Mononuclear cell (primary cell): Measurements from ENCODE around the gene TRDN. TPM values are rescaled to one million over a fixed set of nuclear protein-coding genes. Genes with fewer than 3 reads are reported as not detected.
"Not testable (repeated sequence)": the region's sequence is repeated elsewhere in the genome, so short reads cannot be mapped to it uniquely, and the experiment has no call there.

Source experiments
- H3K27me3 ChIP-seq: 2 replicates; pipeline ENCODE4 v1.6.0; 2011; ENCODE audit warnings: low read length, control low read depth; ENCODE audit not compliant: insufficient read depth
- H3K4me1 ChIP-seq: 2 replicates; pipeline ENCODE4 v1.5.1; 2011; ENCODE audit warnings: mild to moderate bottlenecking, low read length, control low read depth; ENCODE audit not compliant: insufficient read depth
- H3K4me3 ChIP-seq: 2 replicates; pipeline ENCODE4 v1.5.1; 2011; ENCODE audit warnings: mild to moderate bottlenecking, low read length, moderate library complexity
- H3K9me3 ChIP-seq: 2 replicates; pipeline ENCODE4 v1.5.1; 2011; ENCODE audit warnings: low read depth, mild to moderate bottlenecking, control low read depth, low read length
- total RNA-seq: library from RNA; depleted of rRNA; stranded (reverse); fragments of >200 nt; gene quantifications from one replicate; pipeline ENCODE4 v1.2.3, GENCODE V29; 2012

Gene TRDN
- total RNA-seq, 1 donor: not detected

DNA sequence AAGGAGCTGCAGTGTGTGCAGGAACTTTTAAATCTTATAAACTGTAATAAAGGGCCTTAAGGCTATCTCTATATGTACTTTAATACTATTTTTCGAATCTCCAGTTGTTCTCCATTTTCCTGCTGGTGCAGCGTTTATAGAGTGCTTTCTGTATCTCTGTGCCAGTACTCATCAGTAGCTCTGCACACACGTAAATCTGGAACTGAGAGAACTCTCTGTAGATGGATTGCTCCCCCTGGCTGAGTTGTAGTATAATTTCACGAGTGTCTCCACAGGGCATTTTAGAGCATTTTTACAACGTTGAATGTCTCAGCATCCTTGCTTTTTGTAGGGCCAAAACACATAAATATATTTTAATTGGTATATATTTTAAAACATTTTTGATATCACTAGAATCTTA, 256.5 kb downstream of the TRDN start:
- Histone ChIP-seq H3K9me3 (no peaks in the 10 kb centered on the region), H3K4me1 (no peaks in the 10 kb centered on the region), H3K27me3 (no peaks in the 10 kb centered on the region), H3K4me3 (no peak overlapping the region)

DNA sequence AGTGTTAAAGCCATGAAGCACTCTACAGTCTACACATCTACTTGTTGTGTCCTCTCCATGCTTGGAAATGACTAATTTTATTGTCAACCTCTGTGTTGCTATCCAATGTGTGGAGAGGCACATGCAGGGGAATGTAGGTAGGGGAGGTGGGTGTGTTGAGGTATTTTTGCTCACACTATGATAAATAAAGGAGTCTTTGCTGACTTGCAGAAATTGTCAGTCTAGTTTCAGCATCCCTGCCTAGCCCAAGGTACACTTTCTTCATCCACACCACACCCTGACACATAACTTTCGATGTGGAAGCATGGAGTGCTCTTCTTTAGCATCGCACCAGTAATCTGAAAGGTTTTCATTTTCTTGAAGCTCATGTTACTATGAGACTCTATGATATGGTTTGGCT, 264.0 kb downstream of the TRDN start:
- no peaks in the 10 kb centered on the region for H3K4me1 ChIP-seq
- no peaks in the 10 kb centered on the region for H3K9me3 ChIP-seq
- H3K4me3 ChIP-seq: no peak overlapping the region
- no peaks in the 10 kb centered on the region for H3K27me3 ChIP-seq

DNA sequence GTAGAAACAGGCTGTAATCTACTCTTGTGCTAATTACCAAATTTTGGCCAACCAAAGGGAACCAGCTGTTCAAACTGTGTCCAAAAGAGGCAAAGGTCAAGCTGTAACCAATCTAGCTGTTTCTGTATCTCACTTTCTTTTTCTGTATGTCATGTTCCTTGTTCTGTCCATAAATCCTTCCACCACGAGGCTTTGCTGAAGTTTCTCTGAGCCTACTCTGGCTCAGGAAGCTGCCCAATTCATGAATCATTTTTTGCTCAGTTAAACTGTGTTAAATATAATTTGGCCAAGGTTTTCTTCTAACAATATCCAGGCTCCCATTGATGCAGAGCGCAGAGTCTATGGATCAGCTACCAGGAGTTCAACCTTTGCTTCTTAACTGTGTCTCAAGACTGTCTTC, 272.8 kb downstream of the TRDN start:
- H3K9me3 ChIP-seq: no peaks in the 10 kb centered on the region
- no peaks in the 10 kb centered on the region for H3K4me1 ChIP-seq
- no peak overlapping the region for H3K4me3 ChIP-seq

GRCh38 chr6:123360359-123360758, 276.4 kb downstream of the TRDN start:
- Histone ChIP-seq H3K9me3 (no peaks in the 10 kb centered on the region), H3K27me3 (no peaks in the 10 kb centered on the region), H3K4me3 (no peak overlapping the region), H3K4me1 (no peaks in the 10 kb centered on the region)

More for the DNA sequence above, 272.8 kb downstream of the TRDN start:
- H3K27me3 ChIP-seq: no peaks in the 10 kb centered on the region

GRCh38 chr6:123352705-123353104, 284.0 kb downstream of the TRDN start:
- H3K4me1 ChIP-seq: no peaks in the 10 kb centered on the region
- H3K27me3 ChIP-seq: no peaks in the 10 kb centered on the region
- no peak overlapping the region for H3K4me3 ChIP-seq
- no peaks in the 10 kb centered on the region for H3K9me3 ChIP-seq

DNA sequence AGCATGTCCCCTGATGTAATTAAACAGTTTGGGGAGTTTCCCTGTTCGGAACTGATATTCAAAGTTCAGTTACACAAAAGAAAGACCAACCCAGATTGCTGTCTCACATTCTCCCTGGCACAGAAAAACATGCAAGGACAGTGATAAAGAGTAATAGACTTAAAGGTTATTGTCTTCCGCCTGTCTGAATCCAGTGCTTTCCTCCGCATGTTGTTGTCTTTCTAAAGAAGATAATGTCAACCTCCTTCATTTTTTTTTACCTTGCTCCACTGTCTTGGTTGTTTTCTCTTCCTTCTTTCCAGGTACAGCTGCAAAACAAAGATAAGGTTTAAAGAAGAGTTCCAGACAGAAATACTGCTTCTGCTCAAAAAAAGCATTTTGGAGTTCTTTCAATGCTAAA, 284.5 kb downstream of the TRDN start:
- Histone ChIP-seq H3K27me3 (no peaks in the 10 kb centered on the region), H3K4me3 (no peak overlapping the region), H3K4me1 (no peaks in the 10 kb centered on the region), H3K9me3 (no peaks in the 10 kb centered on the region)

GRCh38 chr6:123343836-123344235, 292.9 kb downstream of the TRDN start:
- Histone ChIP-seq H3K27me3 (no peaks in the 10 kb centered on the region), H3K9me3 (no peaks in the 10 kb centered on the region), H3K4me1 (no peaks in the 10 kb centered on the region), H3K4me3 (no peak overlapping the region)

- Histone ChIP-seq H3K4me1 (no peaks in the 10 kb centered on the region), H3K9me3 (no peaks in the 10 kb centered on the region), H3K27me3 (no peaks in the 10 kb centered on the region), H3K4me3 (no peak overlapping the region)
Measured at GRCh38 chr6:123338394-123338793, 298.4 kb downstream of the TRDN start.

- Histone ChIP-seq H3K4me3 (no peak overlapping the region), H3K9me3 (no peaks in the 10 kb centered on the region), H3K27me3 (no peaks in the 10 kb centered on the region), H3K4me1 (no peaks in the 10 kb centered on the region)
Measured at GRCh38 chr6:123333000-123333756, 303.6 kb downstream of the TRDN start.

- Histone ChIP-seq H3K9me3 (no peaks in the 10 kb centered on the region), H3K4me1 (no peaks in the 10 kb centered on the region), H3K4me3 (no peak overlapping the region), H3K27me3 (no peaks in the 10 kb centered on the region)
Measured at GRCh38 chr6:123332070-123332469, 304.7 kb downstream of the TRDN start.

DNA sequence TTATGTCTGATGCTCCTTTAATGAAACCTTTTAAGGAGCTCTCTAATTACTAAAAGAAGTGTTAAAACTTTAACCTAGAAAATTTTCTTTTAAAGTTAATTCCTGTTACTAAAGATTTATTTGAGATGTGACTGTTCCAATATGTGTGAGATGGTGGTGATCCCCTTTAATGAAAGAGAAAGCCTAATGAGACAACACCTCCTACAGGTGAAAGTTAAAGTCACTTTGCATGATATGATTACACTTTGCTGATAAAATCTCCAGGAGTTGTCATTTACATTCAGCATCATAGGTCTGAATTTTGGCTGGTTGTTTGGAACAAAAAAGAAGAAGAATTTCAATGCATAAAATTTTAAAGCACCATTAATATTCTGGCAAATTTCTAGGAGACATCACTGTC, 307.4 kb downstream of the TRDN start:
- Histone ChIP-seq H3K9me3 (no peaks in the 10 kb centered on the region), H3K4me1 (no peaks in the 10 kb centered on the region), H3K4me3 (no peak overlapping the region), H3K27me3 (no peaks in the 10 kb centered on the region)

DNA sequence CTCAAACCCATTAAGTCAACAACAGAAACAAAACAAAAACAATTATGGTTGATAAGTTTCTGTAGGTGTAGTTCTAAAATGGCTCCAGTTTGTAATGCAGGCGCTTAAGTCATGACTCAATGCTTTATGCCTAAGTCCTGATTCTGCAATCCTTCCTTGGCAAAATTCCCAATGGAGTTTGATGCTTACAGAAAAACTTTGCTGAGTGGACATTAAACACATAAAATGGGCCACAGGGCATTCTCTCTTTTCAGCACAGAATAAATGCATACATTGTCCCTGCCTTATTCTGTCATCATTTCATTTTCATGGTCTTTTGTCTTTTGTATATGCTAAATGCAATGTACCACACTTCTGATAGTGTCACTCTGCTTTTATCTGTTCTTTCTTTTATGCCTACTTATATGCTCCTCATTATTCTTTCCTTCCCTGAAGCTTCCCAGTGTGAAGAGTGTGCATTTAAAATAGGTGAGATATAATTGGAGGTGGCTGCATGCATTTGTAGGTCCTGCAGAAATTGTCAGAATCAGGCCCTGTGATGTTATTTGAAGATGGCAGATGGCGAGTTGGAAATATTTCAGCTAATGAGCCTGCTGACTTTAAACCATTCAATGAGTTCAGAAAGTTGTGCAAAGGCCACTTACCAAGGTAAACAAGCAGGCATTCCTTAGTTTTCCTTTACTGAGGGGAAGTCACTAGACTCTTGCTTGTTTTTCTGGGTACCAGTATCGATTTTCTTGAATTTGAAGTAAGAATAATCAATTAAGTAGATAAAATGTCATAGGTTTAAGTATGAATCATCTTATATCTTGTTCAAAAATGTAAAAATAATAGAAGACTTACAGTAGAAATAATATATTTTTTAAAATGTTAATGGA, 313.1 kb downstream of the TRDN start:
- Histone ChIP-seq H3K4me3 (no peak overlapping the region), H3K4me1 (no peaks in the 10 kb centered on the region), H3K9me3 (no peaks in the 10 kb centered on the region), H3K27me3 (no peaks in the 10 kb centered on the region)

GRCh38 chr6:123321020-123321419, 315.7 kb downstream of the TRDN start:
- no peaks in the 10 kb centered on the region for H3K27me3 ChIP-seq
- no peak overlapping the region for H3K4me3 ChIP-seq
- H3K9me3 ChIP-seq: no peaks in the 10 kb centered on the region
- H3K4me1 ChIP-seq: no peaks in the 10 kb centered on the region

DNA sequence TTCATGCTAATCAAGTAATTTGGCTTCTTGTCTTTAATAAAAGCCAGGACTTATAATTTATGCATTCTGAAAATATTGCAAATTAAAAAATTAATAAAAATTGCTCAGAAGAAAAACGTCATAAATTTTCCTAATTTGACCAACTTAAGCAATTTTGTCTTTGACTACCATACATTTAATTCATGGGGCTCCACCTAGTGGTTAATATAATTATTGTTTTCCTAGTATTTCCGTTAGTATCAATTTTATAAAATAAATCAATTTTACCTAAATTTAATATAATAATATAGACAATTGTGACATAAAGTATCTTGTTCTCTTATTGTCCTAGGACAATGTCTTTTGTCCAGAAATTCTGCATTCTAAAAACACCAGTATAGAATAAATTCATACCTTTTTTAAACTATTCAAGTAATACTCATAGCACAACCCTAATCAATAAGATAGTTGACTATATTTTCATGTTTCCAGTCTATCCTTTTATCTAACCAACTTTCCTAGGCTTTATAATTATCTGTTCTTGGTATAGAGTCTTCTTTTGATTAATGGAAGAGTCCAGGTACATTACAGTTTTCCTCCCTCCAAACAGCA, 319.9 kb downstream of the TRDN start:
- Histone ChIP-seq H3K4me1 (no peaks in the 10 kb centered on the region), H3K27me3 (no peaks in the 10 kb centered on the region), H3K4me3 (no peak overlapping the region), H3K9me3 (no peaks in the 10 kb centered on the region)

- H3K9me3 ChIP-seq, H3K4me3 ChIP-seq, H3K27me3 ChIP-seq, H3K4me1 ChIP-seq: not testable (repeated sequence)
Measured at GRCh38 chr6:123314459-123314858, 322.3 kb downstream of the TRDN start.
